Frontal cortex (tissue), 4 donors: ENCODE results near the gene OXGR1. TPM values are rescaled to one million over a fixed set of nuclear protein-coding genes. Genes with fewer than 3 reads are reported as not detected.

Experiments
- DNase-seq, 2 donors: peaks; one replicate each; pipeline ENCODE4 v3.0.0; 2012; ENCODE audit warnings: low spot score in 2 of 2
- FAIRE-seq: peaks from 2 replicates; lab custom pipeline; 2012; peaks lifted over from hg19 to GRCh38; lab: Jason Lieb, UNC
- total RNA-seq: library from RNA; depleted of rRNA; stranded (reverse); fragments of >200 nt; gene quantifications from one replicate; pipeline ENCODE4 v1.2.3, GENCODE V29; 2014
- donor health status: control.
- donor health status: control.
- donor health status: control.

The OXGR1 gene
- total RNA-seq, 1 donor from 2014 or later = 0.82 TPM

- no peak for FAIRE-seq
- no peak for DNase-seq
These were observed 17.3 kb upstream of the OXGR1 start for GRCh38 chr13:97011446-97012131.

- DNase-seq (no peak), FAIRE-seq (no peak)
These were observed 14.4 kb upstream of the OXGR1 start for GRCh38 chr13:97008643-97009042.

- no peak for FAIRE-seq
- DNase-seq = no peak
These were observed 11.5 kb upstream of the OXGR1 start for GRCh38 chr13:97005625-97006262.

- FAIRE-seq (no peak), DNase-seq (no peak)
These were observed 10.6 kb upstream of the OXGR1 start for GRCh38 chr13:97004886-97005285.

- DNase-seq (no peak), FAIRE-seq (no peak)
These were observed 10.0 kb upstream of the OXGR1 start for GRCh38 chr13:97004096-97004876.

GRCh38 chr13:97003071-97003470 lies 8.8 kb upstream of the OXGR1 start:
- no peak for DNase-seq
- no peak for FAIRE-seq

- FAIRE-seq = no peak
- DNase-seq = no peak
These were observed 8.3 kb upstream of the OXGR1 start for GRCh38 chr13:97002581-97002980.

- DNase-seq = no peak
- peak; percentile 33 for FAIRE-seq
These were observed 7.4 kb upstream of the OXGR1 start for GRCh38 chr13:97001636-97002035.

- FAIRE-seq (no peak), DNase-seq (no peak)
These were observed 6.1 kb upstream of the OXGR1 start for GRCh38 chr13:97000295-97000925.

- DNase-seq (no peak), FAIRE-seq (no peak)
These were observed 4.8 kb upstream of the OXGR1 start for GRCh38 chr13:96999091-96999490.

- FAIRE-seq = no peak
- DNase-seq = no peak
These were observed 3.8 kb upstream of the OXGR1 start for GRCh38 chr13:96998051-96998450.

- FAIRE-seq = no peak
These were observed 2.6 kb upstream of the OXGR1 start for GRCh38 chr13:96996886-96997285.

GRCh38 chr13:96996107-96996506 lies 1.8 kb upstream of the OXGR1 start:
- DNase-seq (no peak), FAIRE-seq (no peak)

More at GRCh38 chr13:96996886-96997285, 2.6 kb upstream of the OXGR1 start:
- DNase-seq = no peak

GRCh38 chr13:96994858-96995243 lies 575 bp upstream of the OXGR1 start:
- no peak for FAIRE-seq
- DNase-seq = peak in 1 of 2 donors; percentile 16

- no peak for FAIRE-seq
- no peak for DNase-seq
These were observed 651 bp downstream of the OXGR1 start for GRCh38 chr13:96993634-96994016.

GRCh38 chr13:96992633-96993032 lies 1.6 kb downstream of the OXGR1 start:
- DNase-seq (no peak), FAIRE-seq (no peak)

- DNase-seq = no peak
- no peak for FAIRE-seq
These were observed 3.2 kb downstream of the OXGR1 start for GRCh38 chr13:96991072-96991471.

- FAIRE-seq (no peak), DNase-seq (no peak)
These were observed 5.8 kb downstream of the OXGR1 start for GRCh38 chr13:96988441-96988840.

- no peak for FAIRE-seq
- DNase-seq = peak in 1 of 2 donors; percentile 7
These were observed 10.2 kb downstream of the OXGR1 start for GRCh38 chr13:96984051-96984508.

- FAIRE-seq = no peak
- DNase-seq = no peak
These were observed 11.6 kb downstream of the OXGR1 start for GRCh38 chr13:96982672-96983071.
